GM23248 (cell line): Measurements from ENCODE around the gene KISS1R.

Experiments used
- EZH2 ChIP-seq: fragments of 200-600 bp; sonication (generic); IDR thresholded peaks from 2 replicates; pipeline ENCODE4 v1.6.1; 2018; ENCODE audit warnings: antibody characterized with exemption, mild to moderate bottlenecking; ENCODE audit not compliant: insufficient read depth, poor library complexity, severe bottlenecking
- EZH2phosphoT487 ChIP-seq: fragments of 200-600 bp; sonication (generic); IDR thresholded peaks from 2 replicates; pipeline ENCODE4 v1.6.1; 2018; ENCODE audit warnings: antibody characterized with exemption, moderate library complexity, mild to moderate bottlenecking, low read depth; ENCODE audit not compliant: insufficient read depth

- no peak for TF ChIP-seq EZH2
- no peak for TF ChIP-seq EZH2phosphoT487
Observed at GRCh38 chr19:883661-884211, 33.4 kb upstream of the KISS1R start.
